HL-60 (cell line): Measurements from ENCODE around the gene DOCK6.

Source experiments
- GABPA ChIP-seq: IDR thresholded peaks from 2 replicates; pipeline ENCODE4 v1.6.1; 2012; ENCODE audit warnings: low read depth
- POLR2AphosphoS5 ChIP-seq: IDR thresholded peaks from 2 replicates; pipeline ENCODE4 v1.6.1; 2012; ENCODE audit warnings: low read depth
- SPI1 ChIP-seq: IDR thresholded peaks from 2 replicates; pipeline ENCODE4 v1.6.1; 2012; ENCODE audit warnings: low read depth, mild to moderate bottlenecking, borderline replicate concordance
- TF ChIP-seq, protein P1 (sequence below): IDR thresholded peaks from one replicate; pipeline ENCODE4 v1.5.1; 2011; ENCODE audit warnings: low read length, control low read depth, inconsistent platforms; ENCODE audit not compliant: insufficient read depth
- TF ChIP-seq, protein P2 (sequence below): IDR thresholded peaks from 2 replicates; pipeline ENCODE4 v1.6.1; 2012; ENCODE audit warnings: low read depth; ENCODE audit not compliant: insufficient replicate concordance

DNA sequence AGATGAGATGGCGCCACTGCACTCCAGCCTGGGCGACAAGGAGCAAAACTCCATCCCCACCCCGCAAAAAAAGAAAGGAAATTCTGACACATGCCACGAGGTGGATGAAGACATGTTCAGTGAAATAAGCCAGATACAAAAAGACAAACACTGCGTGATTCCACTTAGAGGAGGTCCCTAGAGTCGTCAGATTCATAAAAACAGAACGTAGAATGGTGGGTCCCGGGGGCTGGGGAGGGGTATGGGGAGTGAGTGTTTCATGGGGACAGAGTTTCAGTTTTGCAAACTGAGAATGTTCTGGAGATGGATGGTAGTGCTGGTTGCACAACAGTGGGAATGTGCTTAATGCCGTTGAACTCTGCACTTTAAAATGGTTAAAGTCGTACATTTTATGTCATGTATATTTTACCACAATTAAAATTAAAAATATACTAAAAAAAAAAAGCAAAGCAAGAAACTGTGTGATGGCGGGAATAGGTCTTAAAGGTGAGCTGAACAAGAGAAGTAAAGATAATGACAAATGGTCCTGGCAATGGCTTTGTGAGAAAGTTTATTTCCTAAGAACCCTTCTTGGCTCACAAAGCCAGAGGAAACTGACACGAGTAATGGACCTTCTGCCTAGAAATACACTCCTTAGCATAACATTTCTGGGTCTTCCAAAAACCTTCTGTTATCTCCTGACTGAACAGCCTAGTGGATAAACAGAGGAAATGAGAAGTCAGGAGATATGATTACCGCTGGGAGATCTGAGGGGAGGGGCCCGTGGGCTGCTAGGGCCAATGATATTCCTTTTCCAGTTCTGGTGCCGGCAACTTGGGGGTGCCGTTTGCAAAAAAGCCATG is 102.5 kb downstream of the DOCK6 start:
- TF ChIP-seq, protein P1, sequence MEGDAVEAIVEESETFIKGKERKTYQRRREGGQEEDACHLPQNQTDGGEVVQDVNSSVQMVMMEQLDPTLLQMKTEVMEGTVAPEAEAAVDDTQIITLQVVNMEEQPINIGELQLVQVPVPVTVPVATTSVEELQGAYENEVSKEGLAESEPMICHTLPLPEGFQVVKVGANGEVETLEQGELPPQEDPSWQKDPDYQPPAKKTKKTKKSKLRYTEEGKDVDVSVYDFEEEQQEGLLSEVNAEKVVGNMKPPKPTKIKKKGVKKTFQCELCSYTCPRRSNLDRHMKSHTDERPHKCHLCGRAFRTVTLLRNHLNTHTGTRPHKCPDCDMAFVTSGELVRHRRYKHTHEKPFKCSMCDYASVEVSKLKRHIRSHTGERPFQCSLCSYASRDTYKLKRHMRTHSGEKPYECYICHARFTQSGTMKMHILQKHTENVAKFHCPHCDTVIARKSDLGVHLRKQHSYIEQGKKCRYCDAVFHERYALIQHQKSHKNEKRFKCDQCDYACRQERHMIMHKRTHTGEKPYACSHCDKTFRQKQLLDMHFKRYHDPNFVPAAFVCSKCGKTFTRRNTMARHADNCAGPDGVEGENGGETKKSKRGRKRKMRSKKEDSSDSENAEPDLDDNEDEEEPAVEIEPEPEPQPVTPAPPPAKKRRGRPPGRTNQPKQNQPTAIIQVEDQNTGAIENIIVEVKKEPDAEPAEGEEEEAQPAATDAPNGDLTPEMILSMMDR = no peak
- TF ChIP-seq POLR2AphosphoS5 = no peak
- no peak for TF ChIP-seq GABPA
- TF ChIP-seq, protein P2, sequence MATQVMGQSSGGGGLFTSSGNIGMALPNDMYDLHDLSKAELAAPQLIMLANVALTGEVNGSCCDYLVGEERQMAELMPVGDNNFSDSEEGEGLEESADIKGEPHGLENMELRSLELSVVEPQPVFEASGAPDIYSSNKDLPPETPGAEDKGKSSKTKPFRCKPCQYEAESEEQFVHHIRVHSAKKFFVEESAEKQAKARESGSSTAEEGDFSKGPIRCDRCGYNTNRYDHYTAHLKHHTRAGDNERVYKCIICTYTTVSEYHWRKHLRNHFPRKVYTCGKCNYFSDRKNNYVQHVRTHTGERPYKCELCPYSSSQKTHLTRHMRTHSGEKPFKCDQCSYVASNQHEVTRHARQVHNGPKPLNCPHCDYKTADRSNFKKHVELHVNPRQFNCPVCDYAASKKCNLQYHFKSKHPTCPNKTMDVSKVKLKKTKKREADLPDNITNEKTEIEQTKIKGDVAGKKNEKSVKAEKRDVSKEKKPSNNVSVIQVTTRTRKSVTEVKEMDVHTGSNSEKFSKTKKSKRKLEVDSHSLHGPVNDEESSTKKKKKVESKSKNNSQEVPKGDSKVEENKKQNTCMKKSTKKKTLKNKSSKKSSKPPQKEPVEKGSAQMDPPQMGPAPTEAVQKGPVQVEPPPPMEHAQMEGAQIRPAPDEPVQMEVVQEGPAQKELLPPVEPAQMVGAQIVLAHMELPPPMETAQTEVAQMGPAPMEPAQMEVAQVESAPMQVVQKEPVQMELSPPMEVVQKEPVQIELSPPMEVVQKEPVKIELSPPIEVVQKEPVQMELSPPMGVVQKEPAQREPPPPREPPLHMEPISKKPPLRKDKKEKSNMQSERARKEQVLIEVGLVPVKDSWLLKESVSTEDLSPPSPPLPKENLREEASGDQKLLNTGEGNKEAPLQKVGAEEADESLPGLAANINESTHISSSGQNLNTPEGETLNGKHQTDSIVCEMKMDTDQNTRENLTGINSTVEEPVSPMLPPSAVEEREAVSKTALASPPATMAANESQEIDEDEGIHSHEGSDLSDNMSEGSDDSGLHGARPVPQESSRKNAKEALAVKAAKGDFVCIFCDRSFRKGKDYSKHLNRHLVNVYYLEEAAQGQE = no peak
- no peak for TF ChIP-seq SPI1
